OCI-LY1 (cell line): ENCODE measurements around the gene MICAL2.

ENCODE experiments used
- EZH2 ChIP-seq: fragments of 200-600 bp; sonication (generic), shearing (Covaris generic); IDR thresholded peaks from 2 replicates; pipeline ENCODE4 v1.8.0; 2017; ENCODE audit warnings: borderline replicate concordance, mixed run types, mild to moderate bottlenecking, antibody characterized with exemption, low read length, moderate library complexity, mixed read lengths
- TF ChIP-seq, protein P1 (sequence below): fragments of 200-600 bp; sonication (generic), shearing (Covaris generic); IDR thresholded peaks from 2 replicates; pipeline ENCODE4 v1.5.1; 2017; ENCODE audit warnings: mild to moderate bottlenecking, antibody characterized with exemption, low read length, moderate library complexity, mixed read lengths

DNA sequence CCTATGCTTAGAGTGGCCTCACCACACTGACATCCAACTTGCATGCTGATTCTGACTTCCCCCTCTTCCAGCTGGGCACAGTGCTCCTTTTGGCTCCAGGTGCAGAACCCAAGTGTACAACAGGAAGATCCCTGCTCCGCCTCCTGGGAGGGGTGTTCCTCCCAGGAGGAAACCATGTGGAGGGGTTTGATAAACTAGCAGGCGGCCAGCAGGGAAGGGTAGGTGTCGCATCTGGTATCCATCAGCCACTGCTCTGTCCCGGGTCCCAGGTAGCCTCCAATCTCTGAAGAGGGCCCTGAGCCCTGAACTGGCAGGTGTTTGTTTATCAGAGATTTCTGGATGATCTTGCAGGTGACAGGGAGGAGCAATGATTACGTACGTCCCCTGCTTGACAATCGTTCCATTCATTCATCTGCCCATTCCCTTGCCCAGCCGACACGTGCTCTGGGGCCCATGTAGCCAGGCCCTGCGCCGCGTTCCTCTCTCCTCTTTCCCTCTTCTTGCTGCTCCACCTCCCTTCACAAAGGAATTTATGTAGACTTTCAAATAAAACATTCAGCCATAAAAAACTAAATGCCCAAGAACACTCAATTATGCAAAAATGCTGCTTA is 41.2 kb upstream of the MICAL2 start:
- TF ChIP-seq, protein P1, sequence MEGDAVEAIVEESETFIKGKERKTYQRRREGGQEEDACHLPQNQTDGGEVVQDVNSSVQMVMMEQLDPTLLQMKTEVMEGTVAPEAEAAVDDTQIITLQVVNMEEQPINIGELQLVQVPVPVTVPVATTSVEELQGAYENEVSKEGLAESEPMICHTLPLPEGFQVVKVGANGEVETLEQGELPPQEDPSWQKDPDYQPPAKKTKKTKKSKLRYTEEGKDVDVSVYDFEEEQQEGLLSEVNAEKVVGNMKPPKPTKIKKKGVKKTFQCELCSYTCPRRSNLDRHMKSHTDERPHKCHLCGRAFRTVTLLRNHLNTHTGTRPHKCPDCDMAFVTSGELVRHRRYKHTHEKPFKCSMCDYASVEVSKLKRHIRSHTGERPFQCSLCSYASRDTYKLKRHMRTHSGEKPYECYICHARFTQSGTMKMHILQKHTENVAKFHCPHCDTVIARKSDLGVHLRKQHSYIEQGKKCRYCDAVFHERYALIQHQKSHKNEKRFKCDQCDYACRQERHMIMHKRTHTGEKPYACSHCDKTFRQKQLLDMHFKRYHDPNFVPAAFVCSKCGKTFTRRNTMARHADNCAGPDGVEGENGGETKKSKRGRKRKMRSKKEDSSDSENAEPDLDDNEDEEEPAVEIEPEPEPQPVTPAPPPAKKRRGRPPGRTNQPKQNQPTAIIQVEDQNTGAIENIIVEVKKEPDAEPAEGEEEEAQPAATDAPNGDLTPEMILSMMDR, result no peak
- TF ChIP-seq EZH2, result no peak
